Endothelial cell (in vitro differentiated cells): ENCODE measurements around the gene MLST8. TPM values are rescaled to one million over a fixed set of nuclear protein-coding genes. Genes with fewer than 3 reads are reported as not detected.

Experiments
- DNase-seq: peaks from one replicate; pipeline ENCODE4 v3.0.0; 2021; ENCODE audit warnings: low spot score
- H3K27ac Mint-ChIP-seq: one replicate; pipeline ENCODE4 v1.8.0; 2021; ENCODE audit warnings: mixed read lengths, inconsistent platforms; ENCODE audit not compliant: unreplicated experiment
- H3K27me3 Mint-ChIP-seq: one replicate; pipeline ENCODE4 v1.8.0; 2021; ENCODE audit warnings: mild to moderate bottlenecking, moderate library complexity, mixed read lengths, inconsistent platforms; ENCODE audit not compliant: unreplicated experiment
- H3K36me3 Mint-ChIP-seq: one replicate; pipeline ENCODE4 v1.8.0; 2021; ENCODE audit warnings: mild to moderate bottlenecking, low read depth, mixed read lengths, inconsistent platforms; ENCODE audit not compliant: unreplicated experiment
- H3K4me1 Mint-ChIP-seq: one replicate; pipeline ENCODE4 v1.8.0; 2021; ENCODE audit warnings: mild to moderate bottlenecking, mixed read lengths, inconsistent platforms; ENCODE audit not compliant: unreplicated experiment
- H3K4me3 Mint-ChIP-seq: one replicate; pipeline ENCODE4 v1.8.0; 2021; ENCODE audit warnings: mild to moderate bottlenecking, mixed read lengths, inconsistent platforms; ENCODE audit not compliant: unreplicated experiment
- H3K9me3 Mint-ChIP-seq: one replicate; pipeline ENCODE4 v1.8.0; 2021; ENCODE audit warnings: mixed read lengths, inconsistent platforms; ENCODE audit not compliant: unreplicated experiment
- total RNA-seq: library from RNA; stranded (reverse); fragmentation: NEBNext Ultra II Directional; extraction: Animal tissue kit (Norgen Biotek cat#: 25700); gene quantifications from one replicate; pipeline ENCODE4 v1.2.1, GENCODE V29; 2021; ENCODE audit not compliant: unreplicated experiment
- TF ChIP-seq, protein P1 (sequence below): fragments of 200-600 bp; sonication (generic); IDR thresholded peaks from one replicate; pipeline ENCODE4 v1.5.0; 2021; ENCODE audit warnings: antibody characterized with exemption; ENCODE audit not compliant: unreplicated experiment

MLST8 gene
- total RNA-seq, 1 donor from 2014 or later = 35.4 TPM

DNA sequence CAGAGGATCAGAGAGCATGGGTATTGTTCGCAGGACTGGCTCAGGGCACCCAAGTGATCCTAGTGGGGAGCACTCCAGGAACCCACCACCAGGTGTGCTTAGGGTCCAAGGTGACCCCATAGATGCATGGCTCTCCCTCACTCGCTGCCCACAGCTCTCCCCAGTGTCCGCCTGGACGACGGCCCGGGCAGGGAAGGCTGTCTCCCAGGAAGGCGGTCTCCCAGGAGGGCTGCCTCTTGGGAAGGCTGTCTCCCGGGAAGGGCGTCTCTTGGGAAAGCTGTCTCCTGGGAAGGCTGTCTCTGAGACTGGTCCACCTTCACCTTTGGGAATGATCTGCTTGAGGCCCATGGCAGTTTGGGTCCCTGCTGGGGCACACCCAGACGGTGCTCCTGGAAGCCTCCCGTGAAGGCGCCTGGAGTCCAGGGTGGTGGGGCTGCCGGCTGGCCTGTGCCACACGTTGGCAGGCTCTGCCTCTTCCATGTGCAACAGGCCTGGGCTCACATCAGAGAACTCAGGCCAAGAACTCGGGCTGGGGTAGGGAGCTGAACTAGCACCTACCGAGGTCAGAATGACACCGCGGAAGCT lies 41.1 kb downstream of the MLST8 start:
- Mint-ChIP-seq H3K27me3 (peaks cover 6% of the 10 kb centered on the region), H3K9me3 (no peaks in the 10 kb centered on the region), H3K27ac (no peak overlapping the region), H3K4me3 (no peak overlapping the region), H3K4me1 (peaks cover 5% of the 10 kb centered on the region), H3K36me3 (peaks cover 10% of the 10 kb centered on the region)
- no peak for DNase-seq
- TF ChIP-seq, protein P1, sequence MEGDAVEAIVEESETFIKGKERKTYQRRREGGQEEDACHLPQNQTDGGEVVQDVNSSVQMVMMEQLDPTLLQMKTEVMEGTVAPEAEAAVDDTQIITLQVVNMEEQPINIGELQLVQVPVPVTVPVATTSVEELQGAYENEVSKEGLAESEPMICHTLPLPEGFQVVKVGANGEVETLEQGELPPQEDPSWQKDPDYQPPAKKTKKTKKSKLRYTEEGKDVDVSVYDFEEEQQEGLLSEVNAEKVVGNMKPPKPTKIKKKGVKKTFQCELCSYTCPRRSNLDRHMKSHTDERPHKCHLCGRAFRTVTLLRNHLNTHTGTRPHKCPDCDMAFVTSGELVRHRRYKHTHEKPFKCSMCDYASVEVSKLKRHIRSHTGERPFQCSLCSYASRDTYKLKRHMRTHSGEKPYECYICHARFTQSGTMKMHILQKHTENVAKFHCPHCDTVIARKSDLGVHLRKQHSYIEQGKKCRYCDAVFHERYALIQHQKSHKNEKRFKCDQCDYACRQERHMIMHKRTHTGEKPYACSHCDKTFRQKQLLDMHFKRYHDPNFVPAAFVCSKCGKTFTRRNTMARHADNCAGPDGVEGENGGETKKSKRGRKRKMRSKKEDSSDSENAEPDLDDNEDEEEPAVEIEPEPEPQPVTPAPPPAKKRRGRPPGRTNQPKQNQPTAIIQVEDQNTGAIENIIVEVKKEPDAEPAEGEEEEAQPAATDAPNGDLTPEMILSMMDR = no peak

DNA sequence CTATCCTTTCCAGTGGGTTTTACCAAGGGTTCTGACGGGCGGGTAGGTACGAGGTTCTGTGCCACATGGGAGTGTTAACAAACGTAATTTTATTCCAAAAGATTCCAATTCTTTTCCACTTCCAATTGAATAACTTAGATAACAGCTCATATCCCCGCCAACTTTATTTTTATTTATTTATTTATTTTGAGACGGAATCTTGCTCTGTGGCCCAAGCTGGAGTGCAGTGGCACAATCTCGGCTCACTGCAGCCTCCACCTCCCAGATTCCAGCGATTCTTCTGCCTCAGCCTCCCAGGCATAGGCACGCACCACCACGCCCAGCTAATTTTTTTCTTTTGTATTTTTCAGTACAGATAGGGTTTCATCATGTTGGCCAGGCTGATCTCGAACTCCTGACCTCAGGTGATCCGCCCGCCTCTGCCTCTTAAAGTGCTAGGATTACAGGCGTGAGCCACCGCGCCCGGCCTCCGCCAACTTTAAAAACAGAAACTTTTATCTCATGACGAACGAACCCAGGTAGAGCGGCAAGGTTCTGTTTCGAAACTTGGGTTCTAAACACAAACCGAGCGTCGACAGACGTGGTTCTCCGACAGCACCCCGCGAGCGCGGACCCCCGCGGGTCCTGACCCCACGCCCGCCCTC lies 45.5 kb downstream of the MLST8 start:
- Mint-ChIP-seq H3K27ac (no peak overlapping the region), H3K36me3 (peaks cover 26% of the 10 kb centered on the region), H3K27me3 (peaks cover 4% of the 10 kb centered on the region), H3K4me1 (peaks cover 5% of the 10 kb centered on the region), H3K9me3 (no peaks in the 10 kb centered on the region), H3K4me3 (peak overlapping the region; percentile 89)
- DNase-seq = no peak
- TF ChIP-seq, protein P1 = no peak

DNA sequence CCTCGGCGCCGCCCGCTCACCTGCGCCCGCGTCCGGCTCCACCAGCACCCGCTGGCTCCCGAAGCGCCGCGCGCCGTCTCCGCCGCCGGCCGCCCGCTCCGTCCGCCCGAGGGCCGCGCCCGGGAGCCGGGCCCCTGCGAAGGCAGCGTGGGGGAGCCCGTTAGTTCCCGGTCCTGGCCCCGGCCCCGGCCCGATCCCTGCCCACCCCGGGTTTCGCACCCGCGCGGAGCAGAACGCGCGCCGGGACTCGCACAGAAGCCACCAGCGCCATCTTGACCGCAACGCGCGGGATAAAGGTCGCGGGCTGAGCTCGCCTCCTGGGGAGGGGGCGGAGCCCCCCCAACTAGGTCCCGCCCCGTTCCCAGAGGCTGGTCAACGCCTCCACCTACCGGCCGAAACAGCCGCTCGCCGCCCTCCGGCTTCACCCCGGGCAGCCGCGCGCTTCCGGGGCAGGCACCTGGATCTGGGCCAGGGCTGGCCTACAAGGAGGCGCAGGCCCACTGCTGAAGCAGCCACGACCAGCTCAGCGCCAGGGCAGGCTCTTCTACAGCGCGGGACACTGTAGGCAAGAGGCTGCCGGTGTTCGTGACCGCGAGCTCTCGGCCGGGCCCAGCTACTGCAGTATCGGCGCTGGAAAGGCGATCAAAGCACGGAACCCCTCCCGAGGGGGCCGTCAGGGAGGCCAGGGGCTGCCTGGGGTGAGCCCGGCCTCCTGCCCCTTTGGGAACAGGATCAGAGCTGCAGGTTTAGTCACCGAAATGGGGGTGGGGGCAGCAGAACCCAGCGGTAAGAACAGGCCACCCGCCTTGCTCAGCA lies 46.2 kb downstream of the MLST8 start, which contains the start of gene ECI1:
Gene ECI1 (minus strand): TSS at position 292 of the 816 bp plus-strand sequence. CDS start 21 bp downstream, at position 271.
- peak; percentile 92 for DNase-seq
- Mint-ChIP-seq H3K27me3 (peaks cover 4% of the 10 kb centered on the region), H3K36me3 (peaks cover 28% of the 10 kb centered on the region), H3K4me1 (peaks cover 5% of the 10 kb centered on the region), H3K4me3 (peak within 1 kb of the TSS; percentile 89), H3K27ac (no peak within 1 kb of the TSS), H3K9me3 (no peaks in the 10 kb centered on the region)
- TF ChIP-seq, protein P1 = peak; percentile 49

DNA sequence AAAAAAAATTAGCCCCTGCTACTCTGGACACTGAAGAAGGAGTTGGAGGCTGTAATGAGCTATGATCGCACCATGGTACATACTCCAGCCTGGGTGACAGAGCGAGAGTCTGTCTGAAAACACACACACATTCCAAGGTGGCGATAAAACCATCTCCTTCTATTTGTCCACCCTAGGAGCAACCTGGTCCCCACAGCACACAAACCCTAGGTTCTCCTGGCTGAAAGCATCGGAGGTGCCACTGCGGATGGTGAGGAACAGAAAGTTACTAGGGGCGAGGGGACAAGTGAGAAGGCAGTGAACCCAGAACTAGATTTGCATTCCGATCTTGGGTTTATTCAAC lies 47.5 kb downstream of the MLST8 start:
- TF ChIP-seq, protein P1 = no peak
- H3K36me3 Mint-ChIP-seq = peaks cover 33% of the 10 kb centered on the region
- H3K4me1 Mint-ChIP-seq = peaks cover 5% of the 10 kb centered on the region
- no peak for DNase-seq
- no peaks in the 10 kb centered on the region for H3K9me3 Mint-ChIP-seq
- H3K4me3 Mint-ChIP-seq = peak overlapping the region; percentile 74
- H3K27ac Mint-ChIP-seq = no peak overlapping the region
- H3K27me3 Mint-ChIP-seq = peaks cover 4% of the 10 kb centered on the region
